ENCODE data around the gene GBF1.

The GBF1 gene

DNA sequence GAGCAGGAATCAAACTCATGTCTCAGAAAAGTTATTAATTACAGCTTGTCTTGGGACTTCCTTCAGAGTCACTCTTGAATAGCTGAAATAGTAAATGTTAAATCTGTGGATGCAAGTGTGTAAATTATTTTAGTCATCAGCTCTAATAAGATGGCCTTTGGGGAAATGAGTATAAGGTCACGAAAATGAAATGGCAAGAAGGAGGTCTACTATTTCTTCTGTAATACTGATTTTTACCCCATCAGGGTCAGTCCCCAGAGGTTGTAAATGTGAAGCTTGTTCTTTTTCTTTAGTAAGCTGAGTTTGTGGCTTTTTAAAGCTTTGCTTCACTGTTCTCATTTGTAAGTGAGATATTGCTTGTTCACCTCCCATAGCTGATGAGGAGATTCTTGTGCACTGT lies 63.9 kb downstream of the GBF1 start:
- no peak overlapping the region for H3K4me3 ChIP-seq (ENCODE audit: control insufficient read depth, low read depth, low read length)
- TF ChIP-seq, protein P1, sequence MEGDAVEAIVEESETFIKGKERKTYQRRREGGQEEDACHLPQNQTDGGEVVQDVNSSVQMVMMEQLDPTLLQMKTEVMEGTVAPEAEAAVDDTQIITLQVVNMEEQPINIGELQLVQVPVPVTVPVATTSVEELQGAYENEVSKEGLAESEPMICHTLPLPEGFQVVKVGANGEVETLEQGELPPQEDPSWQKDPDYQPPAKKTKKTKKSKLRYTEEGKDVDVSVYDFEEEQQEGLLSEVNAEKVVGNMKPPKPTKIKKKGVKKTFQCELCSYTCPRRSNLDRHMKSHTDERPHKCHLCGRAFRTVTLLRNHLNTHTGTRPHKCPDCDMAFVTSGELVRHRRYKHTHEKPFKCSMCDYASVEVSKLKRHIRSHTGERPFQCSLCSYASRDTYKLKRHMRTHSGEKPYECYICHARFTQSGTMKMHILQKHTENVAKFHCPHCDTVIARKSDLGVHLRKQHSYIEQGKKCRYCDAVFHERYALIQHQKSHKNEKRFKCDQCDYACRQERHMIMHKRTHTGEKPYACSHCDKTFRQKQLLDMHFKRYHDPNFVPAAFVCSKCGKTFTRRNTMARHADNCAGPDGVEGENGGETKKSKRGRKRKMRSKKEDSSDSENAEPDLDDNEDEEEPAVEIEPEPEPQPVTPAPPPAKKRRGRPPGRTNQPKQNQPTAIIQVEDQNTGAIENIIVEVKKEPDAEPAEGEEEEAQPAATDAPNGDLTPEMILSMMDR (conservative IDR thresholded peaks at IDR 0.05; ENCODE audit: control insufficient read depth, insufficient read depth, low read depth, low read length) = no peak
- no peak for DNase-seq (ENCODE audit: low read depth)

DNA sequence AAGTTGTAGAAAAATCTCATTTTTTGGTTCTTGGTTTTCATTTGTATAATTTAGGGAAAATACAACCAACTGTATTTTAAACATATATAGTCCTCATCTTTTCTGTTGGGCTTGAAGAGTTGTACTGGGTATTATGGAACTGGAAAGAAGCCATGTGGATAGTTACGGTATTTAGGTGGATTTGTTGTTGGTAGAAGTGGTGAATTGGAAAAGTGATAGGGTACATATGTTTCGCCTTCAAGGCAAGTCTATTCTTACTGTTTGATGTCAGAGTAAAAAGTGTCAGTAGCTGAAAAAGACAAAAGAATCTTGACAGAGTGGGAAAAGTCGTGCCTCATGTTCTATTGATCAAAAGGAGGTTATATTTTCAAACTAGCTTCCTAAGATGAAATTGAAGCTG lies 64.6 kb downstream of the GBF1 start:
- H3K4me3 ChIP-seq (ENCODE audit: control insufficient read depth, low read depth, low read length) = no peak overlapping the region
- no peak for DNase-seq (ENCODE audit: low read depth)
- TF ChIP-seq, protein P1 (conservative IDR thresholded peaks at IDR 0.05; ENCODE audit: control insufficient read depth, insufficient read depth, low read depth, low read length) = no peak

DNA sequence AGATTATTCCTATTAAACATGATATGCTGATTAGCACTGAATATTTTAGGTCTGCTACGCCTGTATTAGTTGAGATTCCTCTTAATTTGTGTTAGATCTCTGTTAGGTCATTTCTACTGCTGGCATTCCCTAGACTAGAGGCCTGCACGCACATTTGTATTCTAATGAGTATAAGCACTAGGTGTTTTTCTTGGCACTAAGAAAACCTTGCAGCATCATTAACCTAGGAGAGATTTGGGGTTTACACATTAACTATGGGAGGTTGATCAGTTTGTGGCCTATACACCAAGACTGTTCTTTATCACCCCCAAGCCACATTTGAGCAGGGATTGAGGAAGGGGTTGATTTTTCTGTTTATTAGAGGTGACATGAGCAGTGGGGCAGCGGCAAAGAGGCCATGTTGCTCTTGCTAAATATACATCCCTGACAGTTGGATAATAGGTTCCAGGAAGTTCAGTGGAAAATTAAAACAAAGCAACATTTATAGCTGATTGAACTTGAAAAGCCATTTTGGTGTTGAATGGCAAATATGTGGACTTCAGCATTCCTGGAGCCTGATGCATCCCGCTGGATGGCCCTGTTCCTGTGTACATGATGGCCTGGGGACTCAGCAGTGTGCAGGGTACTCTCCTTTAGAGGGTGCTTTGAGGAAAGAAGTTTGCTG lies 65.2 kb downstream of the GBF1 start:
- TF ChIP-seq, protein P1 (conservative IDR thresholded peaks at IDR 0.05; ENCODE audit: control insufficient read depth, insufficient read depth, low read depth, low read length) = no peak
- H3K4me3 ChIP-seq (ENCODE audit: control insufficient read depth, low read depth, low read length) = no peak overlapping the region
- DNase-seq (ENCODE audit: low read depth) = peak; percentile 40

DNA sequence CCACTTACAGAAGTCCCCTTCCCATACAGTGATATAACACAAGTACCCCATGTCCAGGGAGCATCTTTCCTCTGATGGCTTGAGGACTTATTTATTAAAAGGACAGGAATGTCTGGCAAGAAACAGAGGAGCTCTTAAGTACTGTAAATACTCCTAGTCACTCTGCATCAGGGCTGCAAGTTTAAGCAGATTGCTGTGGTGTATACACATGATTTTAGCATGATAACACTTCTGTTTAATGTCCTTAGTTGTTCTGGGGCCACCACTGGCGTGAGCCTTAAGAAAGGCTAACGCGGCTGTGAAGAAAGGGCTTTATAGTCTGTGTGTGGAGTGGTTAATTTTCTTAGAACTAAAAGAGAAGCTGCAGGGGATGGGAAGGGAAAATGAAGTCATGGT lies 65.7 kb downstream of the GBF1 start:
- TF ChIP-seq, protein P1 (conservative IDR thresholded peaks at IDR 0.05; ENCODE audit: control insufficient read depth, insufficient read depth, low read depth, low read length) = no peak
- no peak for DNase-seq (ENCODE audit: low read depth)
- H3K4me3 ChIP-seq (ENCODE audit: control insufficient read depth, low read depth, low read length) = no peak overlapping the region

DNA sequence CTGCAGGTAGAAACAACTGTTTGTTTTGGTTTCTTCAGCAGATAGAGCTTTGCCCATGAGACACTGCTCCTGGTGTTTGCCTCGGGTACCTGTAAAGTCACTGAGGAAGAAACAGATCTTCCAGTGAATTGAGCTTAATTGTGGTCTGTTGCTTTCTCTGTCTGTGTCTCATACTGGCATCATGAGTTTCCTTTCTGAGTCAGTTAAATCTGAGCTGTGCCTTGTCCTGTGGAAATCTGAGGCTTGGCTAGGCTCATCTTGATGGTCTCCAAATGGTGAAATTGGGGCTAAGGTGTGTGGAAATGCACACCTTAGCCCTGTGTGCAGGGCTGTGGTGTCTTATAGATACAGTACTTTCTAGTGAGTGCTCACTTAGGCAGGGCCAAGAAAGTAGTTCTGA lies 67.4 kb downstream of the GBF1 start:
- DNase-seq (ENCODE audit: low read depth) = peak; percentile 67
- H3K4me3 ChIP-seq (ENCODE audit: control insufficient read depth, low read depth, low read length) = no peak overlapping the region
- TF ChIP-seq, protein P1 (conservative IDR thresholded peaks at IDR 0.05; ENCODE audit: control insufficient read depth, insufficient read depth, low read depth, low read length) = no peak

DNA sequence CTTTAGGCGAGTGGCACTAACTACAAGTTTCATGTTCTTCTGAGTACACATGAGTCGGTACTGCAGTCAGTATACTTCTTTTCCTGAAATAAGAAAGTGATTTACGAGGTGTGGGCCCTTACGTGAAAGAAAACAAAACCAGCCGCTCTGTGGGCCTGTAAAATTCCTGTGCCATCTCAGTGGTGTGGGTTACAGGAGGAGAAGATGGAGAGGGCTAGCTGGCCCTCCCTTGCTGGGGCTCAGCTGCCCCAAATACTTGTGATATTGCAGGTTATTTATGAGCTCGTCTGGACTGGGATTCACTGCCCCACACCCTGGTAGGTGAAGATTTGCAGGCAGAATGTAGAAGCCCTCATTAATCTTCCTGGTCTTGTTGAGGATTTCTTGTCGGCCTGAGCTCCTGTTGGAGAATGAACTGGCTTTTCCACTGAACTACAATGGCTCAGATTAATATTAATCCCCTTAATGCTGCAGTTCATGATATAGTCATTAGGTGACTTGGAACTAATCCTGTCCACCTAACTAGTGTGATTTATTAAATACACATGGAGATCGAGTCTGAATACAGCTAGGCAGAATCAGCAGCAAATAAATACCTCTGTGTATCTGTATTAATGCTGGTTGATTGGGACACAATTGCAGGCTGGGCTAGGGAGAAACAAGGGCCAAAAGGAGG lies 68.0 kb downstream of the GBF1 start:
- no peak overlapping the region for H3K4me3 ChIP-seq (ENCODE audit: control insufficient read depth, low read depth, low read length)
- TF ChIP-seq, protein P1 (conservative IDR thresholded peaks at IDR 0.05; ENCODE audit: control insufficient read depth, insufficient read depth, low read depth, low read length) = no peak

More for the DNA sequence above, 68.0 kb downstream of the GBF1 start:
- DNase-seq (ENCODE audit: low read depth) = no peak
